Activated CD4-positive, alpha-beta T cell treated with anti-CD3 and anti-CD28 coated beads, Interleukin-2, amount 10 ng/mL, durations not matched to agents 7 days and 5 days (primary cell): ENCODE measurements around the gene THOC5. TPM values are rescaled to one million over a fixed set of nuclear protein-coding genes. Genes with fewer than 3 reads are reported as not detected.

Experiments used
- CTCF ChIA-PET: fragments of 350-600 bp; sonication (Branson Sonifier 250); formaldehyde crosslinking; loops from one replicate; lab custom pipeline; 2021; ENCODE audit warnings: antibody characterized with exemption; lab: Charles Lee
- POLR2A ChIA-PET: fragments of 350-600 bp; sonication (Branson Sonifier 250); formaldehyde crosslinking; loops from one replicate; lab custom pipeline; 2021; ENCODE audit warnings: antibody characterized with exemption; lab: Charles Lee
- DNase-seq: peaks from one replicate; pipeline ENCODE4 v3.0.0-alpha.2; 2020
- H3K27ac Mint-ChIP-seq: one replicate; pipeline ENCODE4 v1.8.0; 2021; ENCODE audit warnings: mild to moderate bottlenecking, moderate library complexity, mixed read lengths
- H3K27me3 Mint-ChIP-seq: one replicate; pipeline ENCODE4 v1.8.0; 2021; ENCODE audit warnings: mixed read lengths
- H3K36me3 Mint-ChIP-seq: one replicate; pipeline ENCODE4 v1.8.0; 2021; ENCODE audit warnings: low read depth, mixed read lengths
- H3K4me1 Mint-ChIP-seq: one replicate; pipeline ENCODE4 v1.8.0; 2021; ENCODE audit warnings: mixed read lengths
- H3K4me3 Mint-ChIP-seq: one replicate; pipeline ENCODE4 v1.8.0; 2021; ENCODE audit warnings: mild to moderate bottlenecking, moderate library complexity, mixed read lengths
- H3K9me3 Mint-ChIP-seq: one replicate; pipeline ENCODE4 v1.8.0; 2021; ENCODE audit warnings: mixed read lengths
- total RNA-seq, 2 experiments: library from RNA; stranded (reverse); gene quantifications; one replicate each; pipeline ENCODE4 v1.2.3, GENCODE V29; 2021

The THOC5 gene
- total RNA-seq, 2 experiments from 2014 or later, result 48.6 to 61.5 TPM

GRCh38 chr22:29457730-29458129, 95.8 kb downstream of the THOC5 start:
- H3K36me3 Mint-ChIP-seq, result no peaks in the 10 kb centered on the region
- H3K4me1 Mint-ChIP-seq, result no peaks in the 10 kb centered on the region
- H3K4me3 Mint-ChIP-seq, result no peak overlapping the region
- H3K9me3 Mint-ChIP-seq, result no peaks in the 10 kb centered on the region
- ChIA-PET CTCF (no interaction called here), POLR2A (no interaction called here)
- H3K27me3 Mint-ChIP-seq, result no peaks in the 10 kb centered on the region
- peak; percentile 21 for DNase-seq
- H3K27ac Mint-ChIP-seq, result no peak overlapping the region

GRCh38 chr22:29456211-29456671, 97.3 kb downstream of the THOC5 start:
- Mint-ChIP-seq H3K27me3 (no peaks in the 10 kb centered on the region), H3K4me1 (no peaks in the 10 kb centered on the region), H3K9me3 (no peaks in the 10 kb centered on the region), H3K27ac (no peak overlapping the region), H3K36me3 (no peaks in the 10 kb centered on the region), H3K4me3 (no peak overlapping the region)
- POLR2A ChIA-PET, result no interaction called here
- DNase-seq, result no peak
- CTCF ChIA-PET, result no interaction called here

Other genes starting within 250 kb of the THOC5 start
- 1 to 10 TPM; 4.7 to 5.1 TPM for gene GAS2L1, start 247.1 kb downstream of the THOC5 start, total RNA-seq
- under 1 TPM; 0.37 to 0.92 TPM for gene RASL10A, start 238.1 kb downstream of the THOC5 start, total RNA-seq
- 10 to 100 TPM; 74.8 to 78.0 TPM for gene AP1B1, start 165.2 kb downstream of the THOC5 start, total RNA-seq
- gene RFPL1, start 115.2 kb downstream of the THOC5 start, total RNA-seq, result not detected
- under 1 TPM; 0.87 to 0.89 TPM for gene NEFH, start 73.5 kb downstream of the THOC5 start, total RNA-seq
- 10 to 100 TPM; 38.7 to 38.9 TPM for gene NIPSNAP1, start 27.4 kb upstream of the THOC5 start, total RNA-seq
- 10 to 100 TPM; 56.7 to 57.2 TPM for gene NF2, start 49.9 kb upstream of the THOC5 start, total RNA-seq
- gene CABP7, start 166.2 kb upstream of the THOC5 start, total RNA-seq, result under 1 TPM in 1 of 2 experiments, not detected in 1; 0.06 TPM
- gene ZMAT5, start 213.2 kb upstream of the THOC5 start, total RNA-seq, result 10 to 100 TPM; 19.3 to 21.0 TPM
- 10 to 100 TPM; 88.2 to 96.3 TPM for gene UQCR10, start 213.6 kb upstream of the THOC5 start, total RNA-seq